Measurements from ENCODE around the gene SLAMF8. TPM values are rescaled to one million over a fixed set of nuclear protein-coding genes. Genes with fewer than 3 reads are reported as not detected.
A peak's percentile ranks its signal among the peaks of the same experiment; 100 is the strongest.

The SLAMF8 gene
- total RNA-seq, 4 donors from 2014 or later, result 0.49 to 9.0 (median 3.1) TPM

GRCh38 chr1:159866905-159867663 is 40.4 kb downstream of the SLAMF8 start:
- no peak for TF ChIP-seq POLR2A (IDR thresholded peaks at IDR 0.05)
- H3K27ac ChIP-seq, result peak overlapping the region; percentile 62 to 85 (median 75)
- H3K9me3 ChIP-seq, result no peaks in the 10 kb centered on the region
- no peak overlapping the region for H3K4me3 ChIP-seq
- DNase-seq, result no peak
- peaks cover 27 to 71% (median 31%) of the 10 kb centered on the region in 3 donors for H3K4me1 ChIP-seq
- no peaks in the 10 kb centered on the region for H3K36me3 ChIP-seq
- WGBS, 2 donors, result 66 to 75% methylated on average over 14 of the region's 14 CpGs
- H3K27me3 ChIP-seq, result peaks cover 0 to 19% (median 0%) of the 10 kb centered on the region in 4 donors
- intact Hi-C loops (cut with DNase I), result no loop called here

- Histone ChIP-seq H3K36me3 (no peaks in the 10 kb centered on the region), H3K4me3 (no peak overlapping the region), H3K27ac (peak overlapping the region; percentile 62 to 85 (median 75)), H3K4me1 (peaks cover 27 to 69% (median 31%) of the 10 kb centered on the region in 3 donors), H3K9me3 (no peaks in the 10 kb centered on the region), H3K27me3 (peaks cover 0 to 21% (median 0%) of the 10 kb centered on the region in 4 donors)
- DNase-seq, result no peak
- 22 to 23% methylated on average over 2 to 8 of the region's 9 CpGs for WGBS, 2 donors
- intact Hi-C loops (cut with DNase I), result no loop called here
- TF ChIP-seq CTCF (IDR thresholded peaks at IDR 0.05) (no peak), POLR2A (IDR thresholded peaks at IDR 0.05) (peak in 2 of 4 donors; percentile 25 to 66)
Observed at GRCh38 chr1:159867664-159868026, 41.0 kb downstream of the SLAMF8 start.

- DNase-seq, result no peak
- H3K36me3 ChIP-seq, result no peaks in the 10 kb centered on the region
- H3K4me1 ChIP-seq, result peaks cover 27 to 77% (median 31%) of the 10 kb centered on the region in 3 donors
- H3K27me3 ChIP-seq, result peaks cover 0 to 27% (median 0%) of the 10 kb centered on the region in 4 donors
- peak overlapping the region; percentile 44 to 85 (median 75) for H3K27ac ChIP-seq
- no peak overlapping the region for H3K4me3 ChIP-seq
- H3K9me3 ChIP-seq, result no peaks in the 10 kb centered on the region
- WGBS, 2 donors, result 60 to 72% methylated on average over 2 to 3 of the region's 3 CpGs
- no peak for TF ChIP-seq CTCF (IDR thresholded peaks at IDR 0.05)
- no peak for TF ChIP-seq POLR2A (IDR thresholded peaks at IDR 0.05)
- intact Hi-C loops (cut with DNase I), result no loop called here
Observed at GRCh38 chr1:159868766-159869165, 42.1 kb downstream of the SLAMF8 start.

GRCh38 chr1:159869173-159869572 is 42.5 kb downstream of the SLAMF8 start:
- no peak for TF ChIP-seq POLR2A (IDR thresholded peaks at IDR 0.05)
- TF ChIP-seq CTCF (IDR thresholded peaks at IDR 0.05), result no peak
- DNase-seq, result no peak
- peak overlapping the region; percentile 44 to 85 (median 75) for H3K27ac ChIP-seq

GRCh38 chr1:159869607-159870006 is 42.9 kb downstream of the SLAMF8 start:
- Histone ChIP-seq H3K27ac (peak overlapping the region in 3 of 4 donors; percentile 70 to 85 (median 80)), H3K4me3 (no peak overlapping the region), H3K36me3 (no peaks in the 10 kb centered on the region), H3K9me3 (no peaks in the 10 kb centered on the region), H3K4me1 (peaks cover 27 to 77% (median 31%) of the 10 kb centered on the region in 3 donors), H3K27me3 (peaks cover 0 to 27% (median 0%) of the 10 kb centered on the region in 4 donors)
- TF ChIP-seq POLR2A (IDR thresholded peaks at IDR 0.05) (no peak), CTCF (IDR thresholded peaks at IDR 0.05) (no peak)
- no peak for DNase-seq
- intact Hi-C loops (cut with DNase I), result no loop called here
- 38 to 43% methylated on average over 1 of the region's 1 CpG for WGBS, 2 donors

More at GRCh38 chr1:159869173-159869572, 42.5 kb downstream of the SLAMF8 start:
- WGBS, 2 donors, result 0 to 23% methylated on average over 2 of the region's 4 CpGs
- peaks cover 27 to 77% (median 31%) of the 10 kb centered on the region in 3 donors for H3K4me1 ChIP-seq
- H3K9me3 ChIP-seq, result no peaks in the 10 kb centered on the region
- no peaks in the 10 kb centered on the region for H3K36me3 ChIP-seq
- H3K27me3 ChIP-seq, result peaks cover 0 to 27% (median 0%) of the 10 kb centered on the region in 4 donors
- no peak overlapping the region for H3K4me3 ChIP-seq
- intact Hi-C loops (cut with DNase I), result no loop called here

Measured in esophagus squamous epithelium (tissue), 5 donors.